IMR-90 (cell line): Measurements from ENCODE around the gene FARSB. TPM values are rescaled to one million over a fixed set of nuclear protein-coding genes. Genes with fewer than 3 reads are reported as not detected.

Experiments
- ATAC-seq: fragments of 200-7000 bp; cut with Tn5 transposase; 2 replicates; pipeline ENCODE4 v1.9.1; 2020; ENCODE audit warnings: low read depth, mild to moderate bottlenecking, moderate library complexity
- BruUV-seq: library from RNA; stranded (reverse); fragments of 400-500 nt; replicated peaks from 2 replicates; lab custom pipeline; 2021; lab: Mats Ljungman, UMichigan
- CTCF ChIA-PET: fragments of 300-600 bp; formaldehyde crosslinking; extraction: SDS; loops from one replicate; lab custom pipeline; 2021; ENCODE audit warnings: antibody characterized with exemption; lab: Yijun Ruan, JAX
- POLR2A ChIA-PET: fragments of 300-600 bp; sonication (Branson Sonifier 250); formaldehyde crosslinking; loops from one replicate; lab custom pipeline; 2022; ENCODE audit warnings: antibody characterized with exemption; ENCODE audit not compliant: unreplicated experiment; lab: Charles Lee
- DNase-seq: peaks from one replicate; pipeline ENCODE4 v3.0.0; 2013
- H2AFZ ChIP-seq: replicated peaks from 2 replicates; pipeline ENCODE3; 2013; ENCODE audit warnings: low read length, mild to moderate bottlenecking; ENCODE audit not compliant: poor library complexity
- H2AK5ac ChIP-seq: 2 replicates; pipeline ENCODE4 v1.6.1; 2013; ENCODE audit warnings: low read depth, low read length, inconsistent platforms
- H2AK9ac ChIP-seq: replicated peaks from 2 replicates; pipeline ENCODE3; 2013; ENCODE audit warnings: mild to moderate bottlenecking, low read depth, low read length, moderate library complexity; ENCODE audit not compliant: poor library complexity
- H2BK120ac ChIP-seq: 2 replicates; pipeline ENCODE4 v1.6.1; 2013; ENCODE audit warnings: low read depth, low read length, inconsistent platforms
- H2BK15ac ChIP-seq: 3 replicates; pipeline ENCODE4 v1.6.1; 2013; ENCODE audit warnings: low read depth, low read length, inconsistent platforms
- H2BK20ac ChIP-seq: 2 replicates; pipeline ENCODE4 v1.6.1; 2013; ENCODE audit warnings: low read depth, mild to moderate bottlenecking, inconsistent platforms, low read length, moderate library complexity
- H2BK5ac ChIP-seq: 2 replicates; pipeline ENCODE4 v1.6.1; 2013; ENCODE audit warnings: mild to moderate bottlenecking, low read depth, low read length, inconsistent platforms; ENCODE audit not compliant: poor library complexity, severe bottlenecking
- H3K14ac ChIP-seq: replicated peaks from 2 replicates; pipeline ENCODE4 v1.6.1; 2013; ENCODE audit warnings: low read depth, low read length, inconsistent platforms
- H3K18ac ChIP-seq: 2 replicates; pipeline ENCODE4 v1.6.1; 2013; ENCODE audit warnings: low read depth, low read length, control low read depth
- H3K23ac ChIP-seq: 2 replicates; pipeline ENCODE4 v1.6.1; 2013; ENCODE audit warnings: low read depth, low read length, inconsistent platforms
- H3K27ac ChIP-seq: 2 replicates; pipeline ENCODE4 v1.5.1; 2013; ENCODE audit warnings: mild to moderate bottlenecking, control low read depth, low read length; ENCODE audit not compliant: insufficient read depth
- H3K27me3 ChIP-seq: 2 replicates; pipeline ENCODE4 v1.6.1; 2013; ENCODE audit warnings: low read length; ENCODE audit not compliant: control insufficient read depth, insufficient read depth
- H3K36me3 ChIP-seq: 2 replicates; pipeline ENCODE4 v1.6.1; 2013; ENCODE audit warnings: low read length, mixed read lengths; ENCODE audit not compliant: control insufficient read depth, insufficient read depth
- H3K4ac ChIP-seq: 2 replicates; pipeline ENCODE4 v1.6.1; 2013; ENCODE audit warnings: low read depth, low read length, inconsistent platforms
- H3K4me1 ChIP-seq: 2 replicates; pipeline ENCODE4 v1.6.1; 2013; ENCODE audit warnings: low read length, mixed read lengths; ENCODE audit not compliant: control insufficient read depth, insufficient read depth
- H3K4me2 ChIP-seq: 2 replicates; pipeline ENCODE4 v1.6.1; 2013; ENCODE audit warnings: low read depth, mild to moderate bottlenecking, control low read depth, low read length, moderate library complexity
- H3K4me3 ChIP-seq: 2 replicates; pipeline ENCODE4 v1.5.1; 2013; ENCODE audit warnings: low read depth, mild to moderate bottlenecking, control low read depth, low read length, moderate library complexity; ENCODE audit not compliant: insufficient read depth
- H3K56ac ChIP-seq: 2 replicates; pipeline ENCODE4 v1.6.1; 2013; ENCODE audit warnings: low read length, inconsistent platforms; ENCODE audit not compliant: insufficient read depth; ENCODE audit errors: extremely low read depth
- H3K79me1 ChIP-seq, 2 experiments: 2 replicates each; pipeline ENCODE4 v1.6.1; 2013; ENCODE audit warnings: low read length in 2 of 2, inconsistent platforms in 1 of 2, low read depth in 1 of 2
- H3K9ac ChIP-seq: 2 replicates; pipeline ENCODE4 v1.6.1; 2013; ENCODE audit warnings: low read depth, low read length, control low read depth
- H3K9me1 ChIP-seq: 2 replicates; pipeline ENCODE4 v1.6.1; 2013; ENCODE audit warnings: low read length, inconsistent platforms; ENCODE audit not compliant: insufficient read depth
- H3K9me3 ChIP-seq: 2 replicates; pipeline ENCODE4 v1.6.1; 2013; ENCODE audit warnings: low read length; ENCODE audit not compliant: control insufficient read depth, insufficient read depth
- H4K20me1 ChIP-seq: 2 replicates; pipeline ENCODE4 v1.6.1; 2013; ENCODE audit warnings: low read length, inconsistent platforms; ENCODE audit not compliant: insufficient read depth
- H4K5ac ChIP-seq: 2 replicates; pipeline ENCODE4 v1.6.1; 2013; ENCODE audit warnings: mild to moderate bottlenecking, low read depth, low read length, control low read depth
- H4K8ac ChIP-seq, 2 experiments: 2 replicates each; pipeline ENCODE4 v1.6.1; 2013; ENCODE audit warnings: low read depth in 2 of 2, low read length in 2 of 2, control low read depth in 1 of 2, inconsistent platforms in 1 of 2
- H4K91ac ChIP-seq: 2 replicates; pipeline ENCODE4 v1.6.1; 2013; ENCODE audit warnings: low read depth, low read length, inconsistent platforms; ENCODE audit not compliant: insufficient read depth
- CTCF ChIP-seq: conservative IDR thresholded peaks from 2 replicates; pipeline ENCODE4 v1.5.1; 2012; ENCODE audit warnings: mild to moderate bottlenecking, low read depth, low read length, improper control_type of control experiment
- RFX5 ChIP-seq: IDR thresholded peaks from 2 replicates; pipeline ENCODE4 v1.8.0; 2012; ENCODE audit warnings: low read depth, mild to moderate bottlenecking, low read length, moderate library complexity
- WGBS, 2 experiments: methylation state at CpG; one replicate each; pipeline versions ENCODE4 v1.1.5 to v1.1.7; 2013; ENCODE audit warnings: missing lambda C conversion rate in 2 of 2; ENCODE audit not compliant: insufficient read length in 1 of 2; ENCODE audit errors: extremely low coverage in 2 of 2; 5-methylcytosine and 5-hydroxymethylcytosine counted together
- dilution Hi-C: fragments of 300-500 bp; cut with HindIII; formaldehyde crosslinking; loops from one replicate; pipeline ENCODE4 v1.14.3; 2018; ENCODE audit warnings: low sequenced_read_pairs; ENCODE audit not compliant: unreplicated experiment
- in situ Hi-C: fragments of 300-500 bp; cut with MboI; formaldehyde crosslinking; loops from 3 replicates; pipeline ENCODE4 v1.14.3; 2019; ENCODE audit warnings: low sequenced_read_pairs, inconsistent platforms, mixed read lengths
- intact Hi-C: fragments of 100-400 bp; cut with micrococcal nuclease; formaldehyde crosslinking; loops from 2 replicates; pipeline ENCODE4 v1.10.0; 2022
- polyA plus RNA-seq, 3 experiments: library from polyadenylated mRNA; depleted of rRNA; stranded (reverse); fragments of >200 nt; gene quantifications; 2 replicates each; pipeline ENCODE4 v1.2.3, GENCODE V29; 2012; ENCODE audit warnings: low replicate concordance in 1 of 3
- total RNA-seq: library from RNA; depleted of rRNA; stranded (reverse); fragments of >200 nt; gene quantifications from 2 replicates; pipeline ENCODE4 v1.2.3, GENCODE V29; 2012

FARSB gene
- total and polyA plus RNA-seq, 2 of the 4 experiments (the other 2 are of a cell fraction): 21.1 to 32.5 TPM

DNA sequence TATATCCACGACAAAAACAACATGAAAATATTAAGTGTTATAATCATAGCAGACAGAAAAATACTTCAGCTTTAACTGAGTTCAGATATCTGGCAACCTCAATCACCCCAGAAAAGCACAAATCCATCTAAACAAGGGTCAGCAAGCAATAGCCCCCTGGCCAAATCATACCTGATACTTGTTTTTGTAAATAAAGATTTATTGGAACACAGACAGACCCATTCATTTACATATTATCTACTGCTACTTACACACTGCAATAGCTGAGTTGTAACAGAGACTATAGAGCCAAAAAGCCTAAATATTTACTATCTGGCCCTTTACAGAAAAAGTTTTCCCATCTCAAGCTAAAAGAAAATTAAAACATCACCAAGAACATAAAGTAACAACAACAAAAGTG, 12.8 kb downstream of the FARSB start:
- Histone ChIP-seq H2AK5ac (no peak overlapping the region), H3K27ac (no peak overlapping the region), H4K91ac (no peak overlapping the region), H2AFZ (no peak overlapping the region), H3K18ac (no peak overlapping the region), H2BK20ac (no peak overlapping the region), H2BK120ac (no peak overlapping the region), H4K5ac (no peak overlapping the region), H2BK15ac (no peak overlapping the region), H3K9me3 (no peaks in the 10 kb centered on the region), H3K4me2 (no peak overlapping the region), H3K9ac (no peak overlapping the region), H4K20me1 (no peaks in the 10 kb centered on the region), H3K4me3 (no peak overlapping the region), H3K79me1 (peaks cover 0 to 3% of the 10 kb centered on the region in 2 experiments; a peak in 2 of 4 replicates), H2AK9ac (no peak overlapping the region), H3K9me1 (no peaks in the 10 kb centered on the region; the same call in 1 of the 2 replicates), H3K23ac (no peak overlapping the region), H3K36me3 (peaks cover 17% of the 10 kb centered on the region), H2BK5ac (no peak overlapping the region), H3K4ac (no peak overlapping the region), H3K4me1 (0 out of 2 replicates have a peak, but pooled peaks cover 2% of the 10 kb centered on the region), H4K8ac (no peak overlapping the region), H3K27me3 (no peaks in the 10 kb centered on the region), H3K56ac (no peak overlapping the region), H3K14ac (no peak overlapping the region)
- intact Hi-C loops: no loop called here
- TF ChIP-seq RFX5 (no peak), CTCF (no peak)
- no TSS peak for BruUV-seq
- DNase-seq (no peak), ATAC-seq (no peak)
- in situ Hi-C loops: no loop called here
- POLR2A ChIA-PET: no interaction called here
- CTCF ChIA-PET: no interaction called here
- WGBS, 2 experiments: no CpG with 5 or more reads among the region's 1 CpG
- dilution Hi-C loops: no loop called here
